NCI-H510A treated with DMSO at 0.1 percent for 48 hours (cell line): ENCODE results near the gene ST7.

Experiments used
- DNase-seq: peaks from one replicate; lab custom pipeline; 2025; lab: John Stamatoyannopoulos, UW

Gene ST7

GRCh38 chr7:117272017-117272759, 318.9 kb downstream of the ST7 start:
- no peak for DNase-seq

DNA sequence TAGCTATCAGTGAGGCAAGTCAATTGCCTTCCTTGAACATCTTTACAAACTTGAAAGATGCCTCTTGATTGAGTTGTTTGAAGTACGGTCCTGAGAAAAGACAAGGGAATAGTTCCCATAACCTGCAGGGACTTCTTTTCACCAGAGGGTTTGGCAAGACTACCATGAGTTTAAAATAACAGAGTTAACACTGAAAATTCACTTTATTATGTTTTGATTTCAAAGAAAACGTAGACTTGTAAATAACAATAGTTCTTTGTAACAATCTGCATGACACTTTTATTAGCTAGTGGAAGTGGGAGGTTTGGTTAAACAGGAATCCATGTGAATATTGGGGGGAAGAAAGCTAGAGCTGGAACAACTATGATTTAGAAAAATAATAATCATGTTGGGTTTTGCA, 320.0 kb downstream of the ST7 start:
- DNase-seq = no peak

DNA sequence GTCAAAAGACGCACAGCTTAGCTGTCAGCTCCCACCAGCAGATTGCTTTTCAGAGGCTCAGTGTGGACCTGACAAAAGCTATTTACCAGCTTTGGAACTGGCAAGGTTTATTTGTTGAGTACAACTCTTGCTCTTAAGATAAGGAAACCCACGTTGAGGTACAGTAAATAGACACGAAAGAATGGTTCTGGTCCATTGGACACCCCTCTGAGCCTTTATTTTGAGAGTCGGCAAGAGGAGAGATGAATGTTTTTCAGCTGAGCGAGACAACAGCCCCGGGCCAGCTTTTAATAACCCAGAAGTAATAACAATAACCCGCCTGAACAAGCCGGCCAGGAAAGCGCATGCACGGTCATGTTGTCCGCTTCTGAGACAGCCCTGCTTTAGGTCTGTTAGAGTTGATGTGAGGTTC, 320.5 kb downstream of the ST7 start:
- DNase-seq = no peak

DNA sequence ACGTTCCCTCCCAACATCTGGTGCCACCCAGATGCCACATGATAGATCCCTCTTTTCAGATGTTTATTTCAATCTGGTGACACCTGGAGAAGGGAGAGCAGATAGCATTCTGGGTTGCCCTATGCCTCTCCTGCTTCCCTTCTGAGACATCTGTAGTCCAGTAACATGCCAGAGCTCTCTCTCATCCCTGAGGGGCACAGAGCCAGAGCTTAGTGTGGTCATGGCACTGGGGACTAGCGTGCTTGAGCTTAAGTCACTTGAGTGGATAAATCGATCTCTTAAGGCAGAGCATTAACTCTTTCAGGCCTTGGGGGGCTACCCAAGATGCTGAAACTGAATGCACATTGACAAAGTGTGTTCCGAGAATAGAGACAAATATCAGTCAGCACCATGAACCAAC, 321.6 kb downstream of the ST7 start:
- no peak for DNase-seq

DNA sequence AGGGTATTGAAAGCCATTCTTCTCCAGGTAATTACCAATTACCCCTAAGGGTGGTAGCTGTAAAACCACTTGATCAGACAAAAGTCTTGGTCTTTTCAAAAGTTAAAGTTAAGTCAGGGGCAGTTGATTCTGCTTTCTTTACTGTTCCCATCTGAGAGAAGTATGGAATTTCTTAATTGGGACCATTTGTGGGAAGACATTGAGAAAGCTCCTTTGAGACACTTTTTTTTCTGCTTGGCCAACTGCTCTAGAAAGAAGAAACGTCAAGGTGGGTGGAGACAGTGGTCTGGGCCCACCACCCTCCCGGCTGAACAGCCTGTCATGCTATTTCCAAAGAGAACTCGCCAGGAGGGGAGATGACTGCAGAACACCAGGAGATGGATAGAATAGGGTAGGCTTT, 324.3 kb downstream of the ST7 start:
- no peak for DNase-seq

DNA sequence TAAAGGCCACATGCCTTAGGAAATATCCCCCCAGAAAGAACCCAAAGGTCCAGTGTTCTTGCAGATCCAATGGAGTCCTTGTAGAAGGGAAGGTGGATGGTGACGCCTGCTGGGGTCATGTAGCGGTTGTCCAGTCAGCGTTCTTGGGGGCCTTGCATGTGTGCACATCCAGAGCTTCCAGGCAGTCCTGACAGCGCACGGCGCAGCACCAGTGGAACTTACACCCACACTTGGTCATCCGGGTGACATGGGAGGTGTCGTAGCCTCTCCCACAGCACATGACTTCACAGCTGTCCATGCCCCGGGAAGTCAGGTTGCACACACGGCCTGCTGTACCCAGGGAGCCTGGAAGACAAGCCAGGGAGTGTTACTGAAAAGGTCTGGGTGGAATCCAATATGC, 324.7 kb downstream of the ST7 start:
- no peak for DNase-seq

GRCh38 chr7:117279203-117279602, 325.9 kb downstream of the ST7 start:
- no peak for DNase-seq
